ENCODE data around the gene CTTNBP2. TPM values are rescaled to one million over a fixed set of nuclear protein-coding genes. Genes with fewer than 3 reads are reported as not detected.

CTTNBP2 gene
- total RNA-seq, 1 experiment from 2014 or later: 17.6 TPM

DNA sequence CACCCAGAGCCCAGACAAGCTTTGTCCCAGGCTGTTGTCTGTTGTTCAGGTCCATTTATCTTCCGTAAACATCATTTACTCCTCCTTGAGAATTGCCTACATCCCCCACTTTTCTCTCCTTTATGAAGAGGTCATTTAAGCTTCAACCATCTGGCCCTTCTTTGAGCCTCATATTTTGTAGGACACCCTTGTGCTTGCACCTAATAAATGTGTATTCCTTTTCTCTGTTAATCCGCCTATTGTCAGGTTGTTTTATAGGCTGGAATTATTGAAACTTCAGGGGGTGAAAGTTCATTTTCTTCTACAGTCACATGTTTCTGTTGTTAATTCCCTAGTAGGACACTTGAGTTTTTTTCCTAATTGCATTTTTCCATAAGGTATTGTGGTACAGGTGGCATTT is 19.6 kb upstream of the CTTNBP2 start:
- H2BK15ac ChIP-seq (ENCODE audit: low read depth, low read length): no peak overlapping the region
- no peak overlapping the region for H3K23ac ChIP-seq (ENCODE audit: insufficient read length, low read depth, low read length)
- H3K56ac ChIP-seq (ENCODE audit: insufficient read length, low read depth, low read length): no peak overlapping the region
- H4K20me1 ChIP-seq (ENCODE audit: control insufficient read depth, insufficient read depth, insufficient read length): no peaks in the 10 kb centered on the region
- H2BK120ac ChIP-seq (ENCODE audit: low read depth, low read length, poor library complexity, severe bottlenecking): no peak overlapping the region
- no peak overlapping the region for H3K9ac ChIP-seq (ENCODE audit: extremely low read depth, insufficient read length, low read length)
- no peak overlapping the region for H4K91ac ChIP-seq (ENCODE audit: insufficient read length, low read depth, low read length)
- H3K14ac ChIP-seq (ENCODE audit: insufficient read depth, low read length): no peak overlapping the region
- peaks cover 3% of the 10 kb centered on the region; the same call in 1 of the 2 replicates for H3K4me1 ChIP-seq (ENCODE audit: insufficient read depth, low read length)
- no peak overlapping the region for H3K18ac ChIP-seq (ENCODE audit: insufficient read length, low read depth, low read length)
- H2BK20ac ChIP-seq (ENCODE audit: low read depth, low read length, poor library complexity, severe bottlenecking): no peak overlapping the region
- Mint-ChIP-seq H3K27me3 (ENCODE audit: low read depth) (no peaks in the 10 kb centered on the region), H3K27ac (no peak overlapping the region; a peak in 1 of 7 replicates), H3K4me1 (peaks cover 20 to 22% of the 10 kb centered on the region in 2 experiments), H3K9me3 (no peaks in the 10 kb centered on the region), H3K4me3 (no peak overlapping the region), H3K36me3 (ENCODE audit: insufficient read depth in 1 of 3, low read depth in 3 of 3) (no peaks in the 10 kb centered on the region)
- no peak overlapping the region for H2BK12ac ChIP-seq (ENCODE audit: insufficient read length, low read depth, low read length)
- H2AK5ac ChIP-seq (ENCODE audit: insufficient read length, low read length): no peak overlapping the region
- WGBS (ENCODE audit: extremely low coverage, insufficient read length, low lambda C conversion rate): no CpG with 5 or more reads among the region's 2 CpGs
- DNase-seq: no peak
- H2AFZ ChIP-seq (ENCODE audit: low read length): no peak overlapping the region
- no peaks in the 10 kb centered on the region for H3K79me2 ChIP-seq (ENCODE audit: insufficient read depth, low read length)
- TF ChIP-seq, protein P1, sequence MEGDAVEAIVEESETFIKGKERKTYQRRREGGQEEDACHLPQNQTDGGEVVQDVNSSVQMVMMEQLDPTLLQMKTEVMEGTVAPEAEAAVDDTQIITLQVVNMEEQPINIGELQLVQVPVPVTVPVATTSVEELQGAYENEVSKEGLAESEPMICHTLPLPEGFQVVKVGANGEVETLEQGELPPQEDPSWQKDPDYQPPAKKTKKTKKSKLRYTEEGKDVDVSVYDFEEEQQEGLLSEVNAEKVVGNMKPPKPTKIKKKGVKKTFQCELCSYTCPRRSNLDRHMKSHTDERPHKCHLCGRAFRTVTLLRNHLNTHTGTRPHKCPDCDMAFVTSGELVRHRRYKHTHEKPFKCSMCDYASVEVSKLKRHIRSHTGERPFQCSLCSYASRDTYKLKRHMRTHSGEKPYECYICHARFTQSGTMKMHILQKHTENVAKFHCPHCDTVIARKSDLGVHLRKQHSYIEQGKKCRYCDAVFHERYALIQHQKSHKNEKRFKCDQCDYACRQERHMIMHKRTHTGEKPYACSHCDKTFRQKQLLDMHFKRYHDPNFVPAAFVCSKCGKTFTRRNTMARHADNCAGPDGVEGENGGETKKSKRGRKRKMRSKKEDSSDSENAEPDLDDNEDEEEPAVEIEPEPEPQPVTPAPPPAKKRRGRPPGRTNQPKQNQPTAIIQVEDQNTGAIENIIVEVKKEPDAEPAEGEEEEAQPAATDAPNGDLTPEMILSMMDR (conservative IDR thresholded peaks at IDR 0.05): no peak
- H4K5ac ChIP-seq (ENCODE audit: insufficient read length, low read depth, low read length): no peak overlapping the region
- H4K8ac ChIP-seq (replicated peaks; ENCODE audit: insufficient read length, low read depth, low read length): no peak overlapping the region
- no peak overlapping the region for H3T11ph ChIP-seq (ENCODE audit: low read length)
- H3K79me1 ChIP-seq (ENCODE audit: insufficient read depth, low read depth, low read length, poor library complexity, severe bottlenecking): no peaks in the 10 kb centered on the region
- H2BK5ac ChIP-seq (ENCODE audit: insufficient read length, low read length): no peak overlapping the region
- no peak overlapping the region for H3K4me2 ChIP-seq (ENCODE audit: insufficient read depth, insufficient read length, low read length)
- H3K9me3 ChIP-seq (ENCODE audit: control insufficient read depth, low read depth, low read length): no peaks in the 10 kb centered on the region
- no peak overlapping the region for H3K4ac ChIP-seq (ENCODE audit: low read depth, low read length)
- no peak overlapping the region for H3K27ac ChIP-seq (ENCODE audit: insufficient read length, low read depth, low read length)
- H3K27me3 ChIP-seq (ENCODE audit: insufficient read depth, low read length): no peaks in the 10 kb centered on the region
- no peaks in the 10 kb centered on the region for H3K23me2 ChIP-seq (ENCODE audit: insufficient read length, low read depth, low read length, poor library complexity, severe bottlenecking)
